ENCODE data around the gene PPP1R15B.
"Not testable (repeated sequence)": the region's sequence is repeated elsewhere in the genome, so short reads cannot be mapped to it uniquely, and the experiment has no call there.

The PPP1R15B gene

DNA sequence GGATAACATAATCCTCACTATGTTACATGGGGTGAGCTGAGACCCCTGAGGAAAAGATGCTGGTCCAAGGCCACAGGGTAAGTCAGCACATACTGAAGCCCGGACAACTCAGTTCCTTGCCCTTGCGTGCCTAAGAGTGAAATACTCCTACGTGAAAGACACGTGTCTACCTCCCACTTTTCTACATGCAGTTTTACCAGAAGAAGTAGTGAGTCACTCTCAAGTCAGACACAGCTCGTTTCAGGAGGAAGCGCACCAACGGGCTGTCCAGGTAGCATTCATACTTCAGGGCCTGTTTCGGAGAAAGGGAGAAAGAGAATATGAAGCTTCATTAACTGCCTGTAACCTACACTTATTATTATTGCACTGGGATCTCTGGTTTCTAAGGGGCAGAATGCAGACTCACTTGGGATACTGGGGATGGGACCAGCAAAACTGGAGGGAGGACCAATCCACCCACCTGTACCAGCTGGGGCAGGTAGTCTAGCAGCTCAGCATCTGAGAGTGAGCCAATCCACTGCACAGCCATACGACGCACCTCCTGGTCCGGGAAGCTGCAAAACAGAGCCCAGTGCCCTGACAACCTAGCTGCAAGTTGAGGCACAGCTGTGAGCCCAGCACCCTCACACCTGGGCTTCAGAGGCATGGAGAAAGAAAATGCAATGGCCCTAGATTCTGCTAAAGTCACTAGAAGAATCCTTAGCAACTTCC lies 32.4 kb upstream of the PPP1R15B start:
- no peak for DNase-seq

DNA sequence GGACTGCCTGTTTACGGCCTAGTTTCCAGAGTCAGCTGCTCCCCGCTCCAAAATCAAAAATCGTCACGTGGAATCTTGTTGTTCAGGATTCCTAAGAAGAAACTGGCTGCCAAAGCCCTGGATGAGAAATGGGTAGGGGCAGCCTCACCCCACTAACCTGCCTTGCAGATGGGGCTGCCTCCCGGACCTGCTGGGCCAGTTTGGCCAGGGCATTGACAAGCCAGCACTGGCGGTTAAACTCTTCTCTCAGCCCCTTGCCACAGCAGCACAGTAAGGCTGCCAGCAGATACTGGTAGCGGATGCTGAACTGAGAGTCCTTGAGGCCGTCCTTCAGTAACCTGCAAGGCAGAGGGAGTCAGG lies 31.6 kb upstream of the PPP1R15B start:
- no peak for DNase-seq

DNA sequence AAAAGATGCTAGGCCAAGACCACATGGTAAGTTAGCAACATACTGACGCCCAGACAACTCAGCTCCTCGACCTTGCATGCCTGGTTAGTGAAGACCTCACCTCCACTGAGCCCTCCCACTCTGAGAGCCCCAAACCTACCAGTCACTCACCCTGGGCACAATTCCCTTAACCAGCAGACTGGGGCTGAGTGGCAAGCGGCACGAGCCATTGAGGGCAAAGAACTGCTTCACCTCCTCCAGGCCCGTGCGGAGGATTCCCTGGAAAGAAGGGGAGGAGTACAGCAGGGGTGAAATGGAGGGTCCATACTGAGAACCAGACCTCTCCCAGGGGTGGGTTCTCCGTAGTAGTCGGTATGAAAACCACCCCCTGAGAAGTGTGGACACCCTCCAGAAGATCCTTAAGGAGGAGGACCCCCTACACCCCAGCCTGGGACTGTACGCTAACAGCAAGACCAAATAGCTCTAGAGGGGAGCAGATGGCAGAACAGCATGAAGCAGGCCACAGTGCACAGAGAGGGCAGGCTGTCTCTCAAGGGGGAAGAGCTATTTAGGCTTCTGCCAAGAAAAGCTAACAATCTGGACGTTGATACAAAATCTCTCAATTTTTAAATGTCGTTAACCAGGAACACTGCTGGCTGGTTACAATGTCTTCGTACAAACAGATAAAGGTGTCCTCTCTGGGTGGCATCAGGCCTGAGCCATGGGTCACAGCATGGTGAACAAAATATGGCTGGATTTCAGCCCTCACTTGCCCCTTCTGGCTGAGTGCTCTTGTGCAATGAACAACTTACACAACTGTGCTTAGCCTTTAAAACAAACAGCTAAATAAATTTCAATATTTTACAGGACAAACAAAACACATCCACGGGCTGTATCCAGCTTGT lies 31.0 kb upstream of the PPP1R15B start:
- no peak for DNase-seq

DNA sequence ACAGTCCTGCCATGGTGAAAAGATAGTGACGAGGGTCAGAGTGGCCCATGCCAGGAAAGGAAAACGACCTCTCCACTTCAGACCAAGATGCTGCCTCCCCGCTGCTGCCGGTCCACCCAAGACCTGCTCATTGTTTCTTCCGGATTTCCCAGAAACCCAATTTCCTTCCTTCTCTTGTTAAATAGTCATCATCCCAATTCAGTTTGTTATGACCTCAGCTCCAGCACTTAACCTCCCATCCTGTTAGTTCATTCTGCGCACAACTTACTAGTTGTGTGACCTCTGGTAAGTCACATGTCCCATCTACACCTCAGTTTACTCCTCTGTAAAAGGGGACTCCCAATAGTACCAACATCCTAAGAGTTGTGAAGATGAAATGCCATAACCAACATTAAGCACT lies 29.9 kb upstream of the PPP1R15B start:
- DNase-seq: no peak

DNA sequence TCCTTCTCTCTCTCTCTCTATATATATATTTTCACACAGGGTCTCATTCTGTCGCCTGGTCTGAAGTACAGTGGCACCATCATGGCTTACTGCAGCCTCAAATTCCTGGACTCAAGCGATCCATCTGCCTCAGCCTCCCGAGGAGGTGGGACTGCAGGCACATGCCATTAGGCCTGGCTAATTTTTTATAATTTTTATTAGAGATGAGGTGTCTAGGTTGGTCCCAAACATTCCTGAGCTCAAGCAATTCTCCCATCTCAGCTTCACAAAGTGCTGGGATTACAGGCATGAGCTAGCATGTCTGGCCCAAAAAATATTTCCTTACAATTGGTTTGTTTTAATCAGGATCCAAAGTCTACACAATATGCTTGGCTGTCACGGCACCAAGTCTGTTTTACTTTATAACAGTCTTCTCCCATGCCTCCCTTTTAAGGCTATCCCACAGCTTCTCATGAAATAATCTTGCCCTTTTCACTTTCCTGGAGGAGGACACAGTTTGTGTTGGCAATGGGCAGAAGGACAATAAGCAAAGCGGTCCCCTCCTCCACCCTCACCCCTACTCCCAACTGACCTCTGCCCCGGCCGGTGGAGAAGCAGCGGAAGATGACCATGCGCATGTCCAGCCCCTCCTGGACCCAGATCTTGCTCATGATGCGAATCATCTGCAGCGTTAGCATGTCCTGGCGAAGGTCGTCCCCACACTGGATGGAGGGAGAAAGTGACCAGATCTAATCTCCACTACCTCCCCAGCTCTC lies 28.2 kb upstream of the PPP1R15B start:
- no peak for DNase-seq

DNA sequence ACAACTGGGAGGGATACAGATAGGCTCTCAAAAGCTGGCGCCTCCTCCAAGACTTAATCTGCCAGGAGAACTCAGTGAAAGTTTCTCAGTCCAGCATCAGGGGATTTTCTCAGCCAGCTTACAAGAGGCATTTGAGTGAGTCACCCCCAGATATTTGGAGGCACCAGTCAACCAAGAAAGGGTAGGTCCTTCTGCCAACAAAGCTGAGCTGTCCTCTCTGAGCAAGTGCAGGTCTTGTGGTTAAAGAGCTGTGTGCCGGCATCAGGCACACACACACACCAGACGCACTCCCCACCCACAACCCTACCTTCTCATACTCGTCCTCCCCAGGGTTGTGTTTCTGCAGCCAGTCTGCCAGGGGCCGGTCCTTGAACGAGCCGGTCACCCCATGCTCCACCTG lies 27.0 kb upstream of the PPP1R15B start:
- DNase-seq: no peak

DNA sequence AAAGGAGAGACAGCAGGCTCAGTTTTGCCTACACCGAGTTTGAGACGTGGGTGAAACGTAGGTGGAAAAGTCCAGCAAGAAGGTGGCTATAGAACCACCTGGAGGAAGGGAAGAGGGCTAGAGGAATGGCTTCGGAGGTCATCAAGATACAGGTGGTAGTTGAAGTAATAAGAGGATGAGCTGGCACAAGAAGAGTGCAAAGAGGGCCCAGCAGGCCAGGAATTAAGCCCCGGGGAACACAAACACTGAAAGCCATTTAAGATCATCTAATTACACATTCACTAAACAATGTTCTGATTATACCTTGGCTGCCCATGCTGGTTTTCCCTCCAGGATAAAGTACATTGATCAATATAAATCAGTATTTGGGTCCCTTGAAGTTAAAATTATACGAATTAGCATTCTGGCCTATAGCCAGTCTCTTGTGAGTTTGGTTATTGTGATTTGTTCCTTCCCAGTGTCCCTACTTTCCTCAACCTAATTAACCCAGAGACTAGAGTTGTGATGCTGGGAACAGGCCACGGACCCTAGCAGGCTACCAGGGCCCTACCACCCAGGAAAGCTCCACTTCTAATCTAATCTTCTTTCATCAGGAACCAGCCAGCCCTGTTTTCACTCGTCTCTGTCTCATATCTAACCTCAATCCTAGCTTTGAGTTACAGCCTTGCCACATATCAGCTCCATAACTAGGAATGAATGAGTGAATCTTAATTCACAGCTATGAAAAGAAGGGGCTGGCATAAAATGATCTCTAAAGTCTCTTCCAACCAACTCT lies 26.4 kb upstream of the PPP1R15B start:
- no peak for DNase-seq

DNA sequence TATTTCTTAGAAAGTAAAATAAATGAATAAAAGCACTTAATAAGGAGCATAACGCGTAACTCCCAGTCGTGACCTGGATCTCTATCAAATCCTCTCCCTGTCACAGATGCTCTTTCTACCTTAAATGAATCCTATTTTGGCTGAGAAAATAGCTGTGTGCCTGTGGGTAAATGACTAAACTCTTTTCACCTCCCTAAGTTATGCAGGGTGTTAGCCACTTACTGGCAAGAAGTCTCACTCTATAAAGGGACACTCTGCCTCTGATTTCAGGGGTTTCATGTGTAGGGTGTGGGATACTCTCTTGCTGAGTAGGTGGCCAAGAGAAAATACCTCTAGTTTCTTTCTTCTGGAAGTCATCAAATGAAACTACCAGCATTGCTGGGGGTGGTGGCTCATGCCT lies 24.3 kb upstream of the PPP1R15B start:
- DNase-seq: no peak

DNA sequence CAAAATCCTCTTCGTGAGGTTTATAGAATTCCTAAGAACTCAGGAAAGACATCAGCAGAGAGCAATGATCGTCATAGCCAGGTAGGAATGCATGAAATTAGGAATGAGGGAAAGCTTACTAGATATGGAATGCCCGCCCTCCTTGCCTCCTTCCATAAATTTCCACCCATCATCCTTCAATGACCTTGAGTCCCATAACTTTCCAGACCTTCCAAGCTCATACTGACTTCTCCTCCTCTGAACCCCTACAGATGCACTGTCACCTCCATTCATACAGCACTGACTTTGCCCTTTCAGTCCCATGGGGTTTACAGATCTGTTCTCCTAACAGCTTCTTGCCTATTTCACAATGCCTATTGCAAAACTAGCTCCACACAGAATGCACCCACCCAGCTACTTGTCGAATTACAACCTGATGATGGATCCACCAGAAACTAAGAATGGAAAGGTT lies 23.8 kb upstream of the PPP1R15B start:
- DNase-seq: peak; percentile 54 to 84 (median 68)

DNA sequence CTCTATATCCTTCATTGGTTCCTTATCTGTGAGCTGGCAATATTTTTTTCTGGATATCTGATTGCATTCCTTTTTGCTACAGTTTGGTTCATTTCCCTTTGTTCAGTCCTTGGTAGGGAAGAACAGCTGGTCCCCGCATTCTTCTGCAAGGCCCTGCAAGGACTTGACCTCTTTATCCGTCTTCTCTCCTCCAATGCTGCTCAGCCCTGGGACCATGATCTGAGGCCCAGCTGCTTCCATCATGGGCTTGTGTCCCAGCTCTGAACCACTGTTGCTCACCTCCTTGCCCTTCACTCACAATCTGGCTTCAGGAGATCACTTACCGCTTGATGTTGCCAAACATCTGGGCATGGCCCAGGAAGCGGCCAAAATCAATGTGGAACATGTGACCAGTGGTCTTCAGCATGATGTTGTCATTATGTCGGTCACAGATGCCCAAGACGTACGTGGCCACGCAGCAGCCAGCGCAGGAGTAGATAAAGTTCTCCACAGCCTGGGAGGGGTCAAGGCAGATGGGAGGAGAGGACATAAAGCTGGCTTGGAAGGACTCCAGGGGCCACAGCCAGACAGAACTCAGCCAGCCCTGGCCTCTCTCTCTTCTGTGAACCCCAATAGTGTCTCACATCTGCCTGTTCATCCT lies 22.6 kb upstream of the PPP1R15B start:
- DNase-seq: no peak

DNA sequence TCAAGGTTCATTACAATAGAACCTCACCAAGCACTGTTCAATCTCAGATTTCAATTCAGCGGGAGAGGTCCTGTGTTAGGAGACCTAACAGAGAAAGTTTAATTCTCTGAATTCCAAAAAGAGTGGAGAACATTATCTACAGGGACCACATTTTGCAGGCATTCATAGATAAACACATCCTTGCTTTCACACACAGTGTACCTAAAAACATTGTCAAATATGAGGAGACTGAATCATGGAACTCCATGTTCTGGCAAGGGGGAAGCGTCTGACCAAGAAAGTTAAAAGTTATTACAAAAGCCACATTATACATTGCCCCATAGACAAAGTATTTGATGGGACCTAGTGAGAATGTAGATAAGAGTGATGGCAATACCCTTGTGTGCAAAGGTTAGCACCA lies 21.1 kb upstream of the PPP1R15B start:
- DNase-seq: no peak

DNA sequence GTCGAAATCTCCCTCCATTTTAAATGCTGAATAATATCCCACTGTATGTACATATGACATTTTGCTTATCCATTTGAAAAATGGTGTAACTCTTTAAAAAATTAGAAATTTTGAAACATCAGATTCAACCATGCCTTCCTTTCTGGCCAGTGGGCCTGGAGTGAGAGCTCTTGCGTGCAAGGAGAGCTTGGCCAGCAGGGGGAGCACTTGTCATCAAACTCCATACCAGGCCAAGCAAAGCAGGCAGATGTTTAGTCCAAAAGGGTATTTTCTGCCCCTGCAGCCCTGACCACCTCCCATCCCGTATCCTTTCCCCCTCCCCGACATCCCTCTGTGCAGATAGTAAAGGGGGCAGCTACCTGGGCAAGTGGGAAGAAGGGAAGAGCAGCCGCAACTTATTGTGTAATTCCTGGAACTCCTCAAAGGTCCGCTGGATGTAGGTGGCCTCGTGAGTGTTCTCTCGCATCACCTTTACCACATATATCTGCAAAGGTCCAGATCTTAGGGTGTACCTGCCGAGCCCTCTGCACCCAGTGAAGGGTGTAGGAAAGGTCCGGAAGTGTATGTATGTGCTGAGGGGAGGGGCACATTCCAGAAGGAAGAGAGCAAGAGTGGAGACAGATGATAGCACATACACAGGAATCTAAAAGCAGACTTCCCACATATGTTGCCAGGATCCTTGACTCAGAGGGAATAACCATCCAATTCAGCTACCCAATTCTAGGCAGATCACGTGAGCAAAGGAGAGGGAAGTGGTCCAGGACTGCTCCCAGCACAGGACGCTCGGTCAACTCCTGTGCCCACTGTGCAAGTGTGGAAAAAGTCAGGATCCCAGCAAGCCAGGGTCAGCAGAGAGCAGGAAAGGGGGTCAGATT lies 19.9 kb upstream of the PPP1R15B start:
- peak; percentile 79 to 93 (median 87) for DNase-seq

DNA sequence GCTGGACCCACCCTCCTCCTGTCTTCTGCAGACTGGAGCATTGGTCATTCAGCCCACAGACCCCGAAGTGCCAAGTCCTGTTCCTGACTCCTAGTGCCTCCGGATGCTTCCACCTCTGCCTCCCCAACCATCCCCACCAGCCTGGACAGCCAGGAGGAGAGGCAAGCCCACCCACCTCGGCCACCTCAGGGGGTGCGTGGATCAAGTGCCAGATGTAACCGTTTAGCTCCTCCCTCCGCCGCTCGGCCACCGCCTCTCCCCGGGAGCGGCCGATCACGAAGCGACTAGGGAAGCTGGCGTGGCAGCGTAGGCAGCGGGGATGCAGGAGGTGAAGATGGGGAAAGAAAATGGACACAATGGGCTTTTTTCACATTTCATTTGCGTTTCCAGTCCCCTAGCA lies 18.1 kb upstream of the PPP1R15B start:
- no peak for DNase-seq

DNA sequence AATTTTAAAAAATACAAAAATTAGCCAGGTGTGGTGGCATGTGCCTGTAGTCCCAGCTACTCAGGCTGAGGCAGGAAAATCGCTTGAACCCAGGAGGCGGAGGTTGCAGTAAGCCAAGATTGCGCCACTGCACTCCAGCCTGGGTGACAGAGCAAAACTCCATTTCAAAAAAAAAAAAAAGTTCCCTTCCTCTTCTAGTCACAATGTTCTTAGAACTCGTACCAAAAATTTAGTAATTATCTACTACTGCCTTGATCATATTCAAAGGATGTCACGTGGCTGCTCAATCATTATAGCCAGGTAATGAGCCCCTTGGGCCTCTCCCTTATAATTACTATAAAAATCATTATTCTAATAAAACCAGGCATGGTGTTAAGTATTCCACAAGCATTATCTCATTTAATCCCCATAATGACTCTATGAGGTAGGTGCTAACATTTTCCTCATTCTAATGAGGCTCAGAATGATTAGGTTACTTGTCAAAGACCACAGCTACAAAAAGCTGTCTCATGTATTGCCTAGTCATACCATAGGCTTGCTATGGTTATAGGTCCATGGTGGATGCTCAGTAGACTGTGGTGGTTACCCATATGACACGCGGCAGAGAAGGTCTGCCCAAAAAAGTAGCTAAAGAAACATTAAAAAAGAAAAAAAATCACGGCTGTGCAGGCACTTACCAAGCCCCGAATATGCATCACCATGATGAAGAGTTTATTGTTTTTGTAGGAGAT lies 15.5 kb upstream of the PPP1R15B start:
- peak in 3 of 4 experiments; percentile 21 to 71 (median 58) for DNase-seq

DNA sequence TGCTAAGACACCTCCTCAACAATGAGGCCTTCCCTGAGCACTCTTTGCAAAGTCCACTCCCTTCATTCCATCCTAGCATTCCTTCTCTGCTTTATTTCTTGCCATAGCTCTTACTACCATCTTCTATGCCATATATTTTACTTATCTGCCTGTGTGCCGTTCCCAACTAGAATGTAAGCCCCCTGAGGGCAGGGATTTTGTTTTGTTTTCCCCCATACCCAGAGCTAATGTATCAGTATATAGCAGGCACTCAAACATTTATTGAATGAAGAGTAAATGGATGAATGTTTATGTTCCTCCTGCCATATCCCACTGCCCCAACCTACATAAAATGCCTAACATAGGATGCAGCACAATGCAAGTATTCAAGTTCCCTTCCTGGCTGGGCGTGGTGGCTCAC lies 14.9 kb upstream of the PPP1R15B start:
- DNase-seq: no peak

DNA sequence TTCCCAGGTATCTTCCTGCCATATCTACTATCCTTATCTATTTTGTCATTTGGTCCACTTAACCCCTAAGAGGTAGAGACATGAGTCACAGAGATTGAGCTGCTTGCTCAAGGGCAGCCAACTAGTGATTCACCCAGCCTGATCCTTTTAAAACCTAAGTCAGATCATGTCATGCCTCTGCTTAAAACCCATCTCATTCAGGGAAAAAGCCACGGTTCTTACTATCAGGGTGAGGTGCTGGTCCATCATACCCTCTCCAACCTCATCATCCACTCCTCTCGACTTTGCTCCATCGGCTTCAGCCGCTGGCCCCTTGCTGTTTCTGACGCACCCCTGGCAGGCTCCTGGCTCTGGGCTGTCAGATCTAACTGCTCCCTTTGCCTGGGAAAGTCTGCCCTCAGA lies 14.4 kb upstream of the PPP1R15B start:
- DNase-seq: peak; percentile 37 to 73 (median 64)

DNA sequence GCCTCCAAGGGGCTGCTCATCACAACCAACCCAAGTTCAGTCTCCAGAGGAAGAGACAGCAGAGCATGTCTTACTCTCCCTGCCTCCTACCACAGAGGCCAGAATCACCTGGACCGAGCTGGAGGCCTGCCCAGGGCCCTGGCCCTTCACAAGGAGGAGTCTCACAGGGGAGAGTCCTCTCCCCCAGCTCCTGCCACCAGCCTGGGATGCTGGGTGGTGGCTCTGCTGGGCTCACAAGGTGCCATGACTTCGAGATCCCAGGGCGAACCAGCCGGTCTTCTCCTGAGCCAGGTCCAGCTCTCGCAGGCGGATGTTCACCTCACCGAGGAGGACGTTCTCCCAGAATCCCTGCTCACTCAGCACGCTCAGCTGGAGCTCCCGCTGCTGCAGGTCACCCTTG lies 13.0 kb upstream of the PPP1R15B start:
- DNase-seq: no peak

DNA sequence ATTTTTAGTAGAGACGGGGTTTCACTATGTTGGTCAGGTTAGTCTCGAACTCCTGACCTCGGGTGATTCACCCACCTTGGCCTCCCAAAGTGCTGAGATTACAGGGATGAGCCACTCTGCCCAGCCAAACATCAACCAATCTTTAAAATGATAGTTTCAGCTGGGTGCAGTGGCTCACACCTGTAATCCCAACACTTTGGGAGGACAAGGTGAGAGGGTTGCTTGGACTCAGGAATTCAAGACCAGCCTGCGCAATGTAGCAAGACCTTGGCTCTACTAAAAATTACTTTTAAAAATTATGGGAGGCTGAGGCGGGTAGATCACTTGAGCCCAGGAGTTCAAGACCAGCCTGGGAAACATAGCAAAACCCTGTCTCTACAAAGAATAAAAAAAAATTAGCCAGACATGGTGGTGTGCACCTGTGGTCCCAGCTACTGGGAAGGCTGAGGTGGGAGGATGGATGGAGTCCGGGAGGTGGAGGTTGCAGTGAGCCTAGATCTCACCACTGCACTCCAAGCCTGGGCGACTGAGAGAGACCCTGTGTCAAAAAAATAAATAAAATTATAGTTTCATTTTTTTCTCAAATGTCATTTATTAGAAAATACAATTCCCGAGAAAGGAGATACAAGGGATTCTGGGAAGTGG lies 10.6 kb upstream of the PPP1R15B start:
- not testable (repeated sequence) for DNase-seq

DNA sequence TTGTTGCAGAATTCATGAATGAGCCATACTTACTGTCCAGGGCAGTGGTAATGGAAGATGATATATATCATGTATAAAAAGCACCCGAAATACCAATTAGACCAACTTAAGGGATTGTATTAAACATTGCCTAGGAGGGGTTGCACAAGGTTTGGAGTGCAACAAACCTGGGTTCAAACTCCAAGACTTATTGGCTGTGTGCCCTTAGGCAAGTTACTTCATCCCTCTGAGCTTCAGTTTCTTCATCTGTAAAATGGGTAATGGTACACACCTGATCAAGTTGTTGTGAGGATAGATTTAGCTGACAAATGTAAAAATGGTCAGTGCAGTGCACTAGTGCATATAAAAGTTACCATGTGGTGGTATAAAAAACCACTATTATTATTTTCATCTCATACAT lies 9.8 kb upstream of the PPP1R15B start:
- DNase-seq: no peak
